Stimulated activated CD8-positive, alpha-beta memory T cell treated with anti-CD3 and anti-CD28 coated beads, Interleukin-15, amount 100 ng/mL, for 48 hours (primary cell): ENCODE results near the gene PFDN1.

Experiments
- DNase-seq, 2 donors: peaks; one replicate each; pipeline ENCODE4 v3.0.0-alpha.2; 2020; ENCODE audit warnings: low read depth in 2 of 2

The PFDN1 gene

GRCh38 chr5:140328036-140328764 is 25.3 kb upstream of the PFDN1 start:
- no peak for DNase-seq

GRCh38 chr5:140327589-140327988 is 24.7 kb upstream of the PFDN1 start:
- DNase-seq, result no peak

- DNase-seq, result no peak
Observed at GRCh38 chr5:140325486-140325885, 22.6 kb upstream of the PFDN1 start.

- DNase-seq, result no peak
Observed at GRCh38 chr5:140324617-140325241, 21.8 kb upstream of the PFDN1 start.

- DNase-seq, result no peak
Observed at GRCh38 chr5:140324041-140324600, 21.2 kb upstream of the PFDN1 start.

- DNase-seq, result no peak
Observed at GRCh38 chr5:140322751-140323731, 20.1 kb upstream of the PFDN1 start.

GRCh38 chr5:140321796-140322195 is 18.9 kb upstream of the PFDN1 start:
- no peak for DNase-seq

GRCh38 chr5:140319833-140320232 is 16.9 kb upstream of the PFDN1 start:
- DNase-seq, result no peak

- no peak for DNase-seq
Observed at GRCh38 chr5:140318792-140319191, 15.9 kb upstream of the PFDN1 start.

- DNase-seq, result no peak
Observed at GRCh38 chr5:140317859-140318258, 15.0 kb upstream of the PFDN1 start.

GRCh38 chr5:140312791-140313189 is 9.9 kb upstream of the PFDN1 start:
- no peak for DNase-seq

GRCh38 chr5:140312067-140312790 is 9.3 kb upstream of the PFDN1 start:
- DNase-seq, result no peak

- no peak for DNase-seq
Observed at GRCh38 chr5:140311011-140311467, 8.1 kb upstream of the PFDN1 start.

- no peak for DNase-seq
Observed at GRCh38 chr5:140310434-140310833, 7.5 kb upstream of the PFDN1 start.

- DNase-seq, result no peak
Observed at GRCh38 chr5:140309706-140310249, 6.9 kb upstream of the PFDN1 start.

- DNase-seq, result no peak
Observed at GRCh38 chr5:140305471-140305870, 2.6 kb upstream of the PFDN1 start.

- DNase-seq, result no peak
Observed at GRCh38 chr5:140303966-140304365, 1.1 kb upstream of the PFDN1 start.

- no peak for DNase-seq
Observed at GRCh38 chr5:140301136-140301535, 1.8 kb downstream of the PFDN1 start.

GRCh38 chr5:140299056-140299455 is 3.8 kb downstream of the PFDN1 start:
- no peak for DNase-seq

- DNase-seq, result no peak
Observed at GRCh38 chr5:140298183-140298601, 4.7 kb downstream of the PFDN1 start.

- no peak for DNase-seq
Observed at GRCh38 chr5:140297283-140297682, 5.6 kb downstream of the PFDN1 start.
